ENCODE measurements around the gene DNAJC3. TPM values are rescaled to one million over a fixed set of nuclear protein-coding genes. Genes with fewer than 3 reads are reported as not detected.

The DNAJC3 gene
- total and polyA plus RNA-seq, 2 of the 8 experiments (the other 6 are each of a cell fraction or from before 2014, with no cell fraction given) = 4.3 to 24.1 TPM

DNA sequence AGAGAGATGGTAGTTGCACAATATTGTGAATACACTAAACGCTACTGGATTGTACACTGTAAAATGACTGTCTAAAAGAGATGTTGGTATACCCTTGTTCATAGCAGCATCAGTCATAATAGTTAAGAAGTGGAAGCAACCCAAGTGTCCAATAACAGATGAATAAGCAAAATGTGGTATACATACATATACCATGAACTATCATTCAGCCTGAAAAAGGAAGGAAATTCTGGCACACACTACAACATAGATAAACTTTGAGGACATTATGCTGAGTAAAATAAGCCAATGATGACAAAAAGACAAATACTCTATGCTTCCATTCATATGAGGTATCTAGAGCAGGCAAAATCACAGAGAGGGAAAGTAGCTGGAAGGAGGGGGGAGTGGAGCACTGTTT is 48.5 kb upstream of the DNAJC3 start:
- ChIA-PET CTCF (ENCODE audit: partially characterized antibody) (interaction anchor here (1.7 to 9.3 kb wide), 2 partner anchors 11 to 207 kb away, joined by 4 to 142 read pairs; no protein-coding TSS in a partner anchor), POLR2A (ENCODE audit: partially characterized antibody) (no interaction called here)
- no peak overlapping the region for H2BK12ac ChIP-seq (ENCODE audit: low read depth, low read length)
- no peaks in the 10 kb centered on the region for H3K23me2 ChIP-seq (ENCODE audit: low read depth, low read length)
- H2BK15ac ChIP-seq (ENCODE audit: low read length) = no peak overlapping the region
- H2AFZ ChIP-seq (ENCODE audit: low read length) = no peak overlapping the region
- H3K18ac ChIP-seq (ENCODE audit: extremely low read depth, low read length) = no peak overlapping the region
- WGBS, 2 experiments (ENCODE audit: extremely low coverage in 1 of 2, insufficient coverage in 1 of 2, insufficient read length in 1 of 2, insufficient replicate concordance in 2 of 2, low coverage in 1 of 2, low lambda C conversion rate in 2 of 2, missing lambda C conversion rate in 1 of 2) = 92% methylated on average over 1 of the region's 1 CpG; no CpG with 5 or more reads in 1 of the 2 experiments
- no peak for FAIRE-seq
- H3K4me1 ChIP-seq (replicated peaks in 1 of 4; ENCODE audit: control insufficient read depth in 3 of 4, insufficient read depth in 4 of 4, low read length in 3 of 4) = no peaks in the 10 kb centered on the region; a peak in 1 of 7 replicates
- H3K9me3 ChIP-seq (ENCODE audit: insufficient read depth in 2 of 2, low read depth in 1 of 2, low read length in 1 of 2) = no peaks in the 10 kb centered on the region
- no peak overlapping the region for H2BK5ac ChIP-seq (ENCODE audit: low read depth, low read length)
- H3K4ac ChIP-seq (replicated peaks; ENCODE audit: insufficient read length, low read depth, low read length) = no peak overlapping the region
- no peak overlapping the region for H2BK120ac ChIP-seq (replicated peaks; ENCODE audit: low read depth, low read length)
- no peaks in the 10 kb centered on the region for H3K27me3 ChIP-seq (replicated peaks in 1 of 4; ENCODE audit: control insufficient read depth in 3 of 4, extremely low read depth in 1 of 4, insufficient read depth in 3 of 4, low read length in 3 of 4)
- H3K9ac ChIP-seq (replicated peaks in 1 of 4; ENCODE audit: extremely low read depth in 1 of 4, low read depth in 3 of 4, low read length in 3 of 4) = no peak overlapping the region
- H2AK5ac ChIP-seq (ENCODE audit: low read depth, low read length) = no peak overlapping the region
- H4K8ac ChIP-seq (ENCODE audit: extremely low read depth, insufficient read depth, low read length) = no peak overlapping the region
- H4K91ac ChIP-seq (replicated peaks; ENCODE audit: insufficient read length, low read length) = no peak overlapping the region
- peaks cover 3 to 49% (median 17%) of the 10 kb centered on the region in 4 experiments for H3K36me3 ChIP-seq (ENCODE audit: control insufficient read depth in 2 of 4, insufficient read depth in 4 of 4, low read length in 3 of 4)
- H4K5ac ChIP-seq (ENCODE audit: insufficient read length, low read depth, low read length) = no peak overlapping the region
- H3K56ac ChIP-seq (replicated peaks; ENCODE audit: insufficient read length, low read depth, low read length) = no peak overlapping the region
- no peak overlapping the region for H3K27ac ChIP-seq (ENCODE audit: low read depth, low read length)
- H3K4me2 ChIP-seq (ENCODE audit: insufficient read depth in 1 of 2, low read depth in 2 of 2, low read length in 2 of 2) = no peak overlapping the region
- no peak overlapping the region for H3K4me3 ChIP-seq (ENCODE audit: extremely low read depth in 1 of 4, insufficient read depth in 2 of 4, low read depth in 3 of 4, low read length in 4 of 4)
- H3K14ac ChIP-seq (ENCODE audit: insufficient read length) = no peak overlapping the region
- no peaks in the 10 kb centered on the region for H3K79me1 ChIP-seq (ENCODE audit: low read depth, low read length)
- no peak for DNase-seq (ENCODE audit: low read depth in 1 of 2, low spot score in 2 of 2)
- H4K20me1 ChIP-seq (replicated peaks in 1 of 2; ENCODE audit: control insufficient read depth in 1 of 2, insufficient read depth in 2 of 2, low read length in 2 of 2) = no peaks in the 10 kb centered on the region
- no peaks in the 10 kb centered on the region for H3K79me2 ChIP-seq (ENCODE audit: control insufficient read depth in 1 of 2, insufficient read depth in 2 of 2, low read length in 2 of 2)
- H2BK20ac ChIP-seq (ENCODE audit: low read length) = no peak overlapping the region
- TF ChIP-seq CEBPB (IDR thresholded peaks at IDR 0.05; ENCODE audit: low read depth, low read length) (no peak), CBX8 (IDR thresholded peaks at IDR 0.05; ENCODE audit: borderline replicate concordance, low read depth, low read length) (no peak), SAP30 (IDR thresholded peaks at IDR 0.05; ENCODE audit: insufficient read depth, insufficient replicate concordance, low read length) (no peak), EZH2 (IDR thresholded peaks at IDR 0.05; ENCODE audit: low read depth, low read length, severe bottlenecking) (no peak), BCL11A (IDR thresholded peaks at IDR 0.05; ENCODE audit: low read depth in 2 of 2, low read length in 2 of 2) (no peak), SP1 (IDR thresholded peaks at IDR 0.05; ENCODE audit: low read depth, low read length) (no peak), ASH2L (IDR thresholded peaks at IDR 0.05; ENCODE audit: low read length) (no peak), EGR1 (IDR thresholded peaks at IDR 0.05; ENCODE audit: borderline replicate concordance, low read depth, low read length) (no peak), MAFK (IDR thresholded peaks at IDR 0.05; ENCODE audit: low read depth, low read length) (no peak), POLR2AphosphoS5 (IDR thresholded peaks at IDR 0.05; ENCODE audit: low read depth, low read length) (no peak), TCF12 (IDR thresholded peaks at IDR 0.05; ENCODE audit: low read depth, low read length) (no peak), SIRT6 (IDR thresholded peaks at IDR 0.05; ENCODE audit: low read length) (no peak), TEAD4 (IDR thresholded peaks at IDR 0.05; ENCODE audit: low read depth, low read length) (no peak)
- TF ChIP-seq, protein P1, sequence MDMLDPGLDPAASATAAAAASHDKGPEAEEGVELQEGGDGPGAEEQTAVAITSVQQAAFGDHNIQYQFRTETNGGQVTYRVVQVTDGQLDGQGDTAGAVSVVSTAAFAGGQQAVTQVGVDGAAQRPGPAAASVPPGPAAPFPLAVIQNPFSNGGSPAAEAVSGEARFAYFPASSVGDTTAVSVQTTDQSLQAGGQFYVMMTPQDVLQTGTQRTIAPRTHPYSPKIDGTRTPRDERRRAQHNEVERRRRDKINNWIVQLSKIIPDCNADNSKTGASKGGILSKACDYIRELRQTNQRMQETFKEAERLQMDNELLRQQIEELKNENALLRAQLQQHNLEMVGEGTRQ (IDR thresholded peaks at IDR 0.05; ENCODE audit: low read length) = no peak
- H3K23ac ChIP-seq (ENCODE audit: insufficient read length) = no peak overlapping the region
